ENCODE measurements around the gene CCDC158.

- TF ChIP-seq EZH2 (IDR thresholded peaks at IDR 0.05; ENCODE audit: borderline replicate concordance, insufficient read depth, low read depth, low read length, poor library complexity, severe bottlenecking) = no peak
- TF ChIP-seq, protein P1, sequence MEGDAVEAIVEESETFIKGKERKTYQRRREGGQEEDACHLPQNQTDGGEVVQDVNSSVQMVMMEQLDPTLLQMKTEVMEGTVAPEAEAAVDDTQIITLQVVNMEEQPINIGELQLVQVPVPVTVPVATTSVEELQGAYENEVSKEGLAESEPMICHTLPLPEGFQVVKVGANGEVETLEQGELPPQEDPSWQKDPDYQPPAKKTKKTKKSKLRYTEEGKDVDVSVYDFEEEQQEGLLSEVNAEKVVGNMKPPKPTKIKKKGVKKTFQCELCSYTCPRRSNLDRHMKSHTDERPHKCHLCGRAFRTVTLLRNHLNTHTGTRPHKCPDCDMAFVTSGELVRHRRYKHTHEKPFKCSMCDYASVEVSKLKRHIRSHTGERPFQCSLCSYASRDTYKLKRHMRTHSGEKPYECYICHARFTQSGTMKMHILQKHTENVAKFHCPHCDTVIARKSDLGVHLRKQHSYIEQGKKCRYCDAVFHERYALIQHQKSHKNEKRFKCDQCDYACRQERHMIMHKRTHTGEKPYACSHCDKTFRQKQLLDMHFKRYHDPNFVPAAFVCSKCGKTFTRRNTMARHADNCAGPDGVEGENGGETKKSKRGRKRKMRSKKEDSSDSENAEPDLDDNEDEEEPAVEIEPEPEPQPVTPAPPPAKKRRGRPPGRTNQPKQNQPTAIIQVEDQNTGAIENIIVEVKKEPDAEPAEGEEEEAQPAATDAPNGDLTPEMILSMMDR (IDR thresholded peaks at IDR 0.05) = no peak
Observed at GRCh38 chr4:76361689-76362412, 59.1 kb downstream of the CCDC158 start.

Measured in B cell (primary cell).